K562 (cell line): ENCODE measurements around the gene FMN1. TPM values are rescaled to one million over a fixed set of nuclear protein-coding genes. Genes with fewer than 3 reads are reported as not detected.

Source experiments
- ATAC-seq: fragments of 200-7000 bp; cut with Tn5 transposase; 3 replicates; pipeline ENCODE4 v1.9.1; 2020; ENCODE audit warnings: moderate library complexity
- BruUV-seq: library from RNA; stranded (reverse); fragments of 400-500 nt; replicated peaks from 2 replicates; lab custom pipeline; 2021; lab: Mats Ljungman, UMichigan
- CTCF ChIA-PET: fragments of 300-600 bp; formaldehyde crosslinking; extraction: SDS; loops from one replicate; lab custom pipeline; 2021; ENCODE audit warnings: low intra/inter-chr PET ratio; lab: Yijun Ruan, JAX
- POLR2A ChIA-PET: fragments of 300-600, 350-650 bp; sonication (Branson Sonifier 250); formaldehyde crosslinking; extraction: SDS; loops from one replicate; lab custom pipeline; 2021; ENCODE audit warnings: antibody characterized with exemption, inconsistent platforms; lab: Yijun Ruan, JAX
- DNase-seq, 4 experiments: peaks; one replicate each; pipeline versions ENCODE4 v3.0.0 to v3.0.0-alpha.2; 2011 to 2018; ENCODE audit warnings: low spot score in 3 of 4, mixed read lengths in 3 of 4; ENCODE audit errors: extremely low read depth in 1 of 4
- FAIRE-seq: peaks from 2 replicates; lab custom pipeline; 2011; peaks lifted over from hg19 to GRCh38; lab: Jason Lieb, UNC
- H2AFZ ChIP-seq: 2 replicates; pipeline ENCODE4 v1.6.0; 2011; ENCODE audit warnings: low read depth, low read length, control low read depth, inconsistent platforms
- H3K27ac ChIP-seq: fragments of 200-600 bp; 3 replicates; pipeline ENCODE4 v1.8.0; 2011; ENCODE audit warnings: low read depth, mild to moderate bottlenecking, control low read depth, inconsistent platforms, low read length, moderate library complexity, mixed read lengths; ENCODE audit errors: extremely low read depth
- H3K27me3 ChIP-seq, 2 experiments: fragments of 300-600 bp in 1 of 2; 2 replicates in 1 of 2; 3 replicates in 1 of 2; pipeline versions ENCODE4 v1.6.0 to v1.8.0; 2011; ENCODE audit warnings: inconsistent platforms in 2 of 2, low read length in 2 of 2, mild to moderate bottlenecking in 1 of 2, mixed read lengths in 1 of 2, moderate library complexity in 1 of 2; ENCODE audit not compliant: control insufficient read depth in 2 of 2, insufficient read depth in 2 of 2
- H3K36me3 ChIP-seq: fragments of 300-600 bp; 3 replicates; pipeline ENCODE4 v1.8.0; 2011; ENCODE audit warnings: mild to moderate bottlenecking, low read length, inconsistent platforms; ENCODE audit not compliant: control insufficient read depth, insufficient read depth
- H3K4me1 ChIP-seq, 2 experiments: fragments of 200-600 bp in 1 of 2; replicated peaks in 1 of 2; 2 replicates in 1 of 2; 3 replicates in 1 of 2; pipeline versions ENCODE4 v1.5.1 to v1.8.0; 2011; ENCODE audit warnings: inconsistent platforms in 2 of 2, low read length in 2 of 2, mild to moderate bottlenecking in 1 of 2, mixed read lengths in 1 of 2, moderate library complexity in 1 of 2; ENCODE audit not compliant: control insufficient read depth in 2 of 2, insufficient read depth in 2 of 2
- H3K4me2 ChIP-seq: 2 replicates; pipeline ENCODE4 v1.6.1; 2011; ENCODE audit warnings: low read length, control low read depth, inconsistent platforms, mixed read lengths; ENCODE audit not compliant: insufficient read depth
- H3K4me3 ChIP-seq: fragments of 200-600 bp; sonication (generic), shearing (Covaris generic); 2 replicates; pipeline ENCODE4 v1.5.1; 2016; ENCODE audit warnings: control low read depth, inconsistent platforms
- H3K79me2 ChIP-seq: fragments of 200-600 bp; 3 replicates; pipeline ENCODE4 v1.8.0; 2011; ENCODE audit warnings: low read length, inconsistent platforms; ENCODE audit not compliant: control insufficient read depth, insufficient read depth
- H3K9ac ChIP-seq, 2 experiments: 2 replicates each; pipeline versions ENCODE4 v1.6.0 to v1.6.1; 2011; ENCODE audit warnings: low read depth in 2 of 2, low read length in 2 of 2, control low read depth in 1 of 2, inconsistent platforms in 1 of 2, mild to moderate bottlenecking in 1 of 2, mixed read lengths in 1 of 2; ENCODE audit not compliant: insufficient read depth in 1 of 2
- H3K9me1 ChIP-seq: one replicate; pipeline ENCODE4 v1.6.0; 2011; ENCODE audit warnings: inconsistent platforms, mild to moderate bottlenecking, low read length, moderate library complexity; ENCODE audit not compliant: control insufficient read depth, insufficient read depth
- H3K9me3 ChIP-seq: replicated peaks from 2 replicates; pipeline ENCODE4 v1.5.1; 2011; ENCODE audit warnings: low read depth, low read length, inconsistent platforms; ENCODE audit not compliant: control insufficient read depth, insufficient read depth
- H4K20me1 ChIP-seq: replicated peaks from 2 replicates; pipeline ENCODE4 v1.6.1; 2011; ENCODE audit warnings: low read length, inconsistent platforms, mixed read lengths; ENCODE audit not compliant: control insufficient read depth, insufficient read depth
- PCBP2 ChIP-seq: fragments of 200-400 bp; formaldehyde crosslinking; IDR thresholded peaks from 2 replicates; pipeline ENCODE4 v1.6.1; 2018; ENCODE audit warnings: low read length, low read depth, mild to moderate bottlenecking, moderate library complexity; ENCODE audit not compliant: poor library complexity, severe bottlenecking
- POLR2AphosphoS5 ChIP-seq: IDR thresholded peaks from 2 replicates; pipeline ENCODE4 v1.6.1; 2011; ENCODE audit warnings: mild to moderate bottlenecking, low read depth, low read length, moderate library complexity; ENCODE audit not compliant: control insufficient read depth, insufficient read depth
- RHOXF2B ChIP-seq: fragments of 250-450 bp; sonication (Bioruptor Pico); conservative IDR thresholded peaks from 2 replicates; pipeline ENCODE4 v1.5.1; 2021
- SNIP1 ChIP-seq: fragments of 450-650 bp; IDR thresholded peaks from 2 replicates; pipeline ENCODE4 v1.7.1; 2017; ENCODE audit warnings: low read depth, mild to moderate bottlenecking
- WGBS: fragments of 100-300 bp; shearing (Covaris generic); methylation state at CpG from one replicate; pipeline ENCODE4 v1.1.6; 2016; ENCODE audit warnings: low coverage, mixed read lengths; ENCODE audit not compliant: insufficient coverage; ENCODE audit errors: missing lambda C conversion rate; 5-methylcytosine and 5-hydroxymethylcytosine counted together
- in situ Hi-C: fragments of 300-500 bp; cut with MboI; formaldehyde crosslinking; loops from 4 replicates; pipeline ENCODE4 v1.15.0; 2018; ENCODE audit warnings: inconsistent platforms, mixed read lengths
- intact Hi-C: fragments of 100-400 bp; cut with micrococcal nuclease; formaldehyde crosslinking; loops from 2 replicates; pipeline ENCODE4 v1.14.2; 2022
- polyA plus RNA-seq, 8 experiments: library from polyadenylated mRNA; depleted of rRNA in 4 of 8; stranded (reverse) in 5 of 8; unstranded in 3 of 8; fragments of >200 nt; fragmentation: Nextera tagmentation in 2 of 8; fragmentation: Illumina TruSeq in 1 of 8; extraction: Ambion mirVana in 2 of 8; extraction: Trizol in 1 of 8; gene quantifications; 2 replicates each; pipeline versions ENCODE4 v1.2.1 to v1.2.3, GENCODE V29; 2011 to 2014; ENCODE audit warnings: inconsistent platforms in 1 of 8, missing spikeins in 1 of 8
- total RNA-seq, 7 experiments: library from RNA; depleted of rRNA in 6 of 7; stranded (reverse); fragments of >200 nt in 6 of 7; fragmentation: Illumina TruSeq in 2 of 7; extraction: Trizol in 2 of 7; gene quantifications; 2 replicates each; pipeline versions ENCODE4 v1.2.1 to v1.2.3, GENCODE V29; 2011 to 2021; ENCODE audit warnings: low replicate concordance in 1 of 7
- TF ChIP-seq, protein P1 (sequence below): sonication (generic); formaldehyde crosslinking; IDR thresholded peaks from 2 replicates; pipeline ENCODE4 v1.4.0; 2020; ENCODE audit warnings: mild to moderate bottlenecking, missing genetic modification reagents

Gene FMN1
- total and polyA plus RNA-seq, 9 of the 15 experiments (the other 6 are each of a cell fraction or from before 2014, with no cell fraction given), result 0.03 to 0.07 (median 0.04) TPM; not detected in 6

DNA sequence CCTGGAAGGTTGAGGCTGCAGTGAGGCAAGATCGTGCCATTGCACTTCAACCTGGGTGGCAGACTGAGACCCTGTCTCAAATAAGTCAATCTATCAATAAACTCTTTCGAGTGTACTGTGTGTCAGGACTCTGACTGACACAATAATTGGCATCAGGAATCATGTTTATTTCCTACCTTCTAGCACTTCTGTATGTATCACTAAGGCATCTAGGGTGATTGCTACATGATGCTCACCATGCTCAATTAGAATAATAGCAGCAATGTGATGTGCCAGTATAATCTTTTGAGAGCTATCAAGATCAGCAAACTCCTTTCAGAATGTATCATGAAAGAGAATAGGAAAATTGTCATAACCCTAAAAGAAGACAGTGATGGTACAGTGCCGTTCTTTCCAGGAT lies 95.3 kb downstream of the FMN1 start:
- H3K9me1 ChIP-seq, result no peaks in the 10 kb centered on the region
- FAIRE-seq, result no peak
- no peaks in the 10 kb centered on the region for H3K27me3 ChIP-seq
- H3K27ac ChIP-seq, result no peak overlapping the region
- H3K36me3 ChIP-seq, result no peaks in the 10 kb centered on the region
- no peaks in the 10 kb centered on the region for H4K20me1 ChIP-seq
- no peak for DNase-seq
- no peaks in the 10 kb centered on the region for H3K4me1 ChIP-seq
- 2% methylated on average over 3 of the region's 3 CpGs for WGBS
- in situ Hi-C loops, result no loop called here
- no peak overlapping the region for H3K9ac ChIP-seq
- no peaks in the 10 kb centered on the region for H3K9me3 ChIP-seq
- ChIA-PET POLR2A (no interaction called here), CTCF (no interaction called here)
- no TSS peak for BruUV-seq
- H3K4me2 ChIP-seq, result no peak overlapping the region
- no peak for ATAC-seq
- no peak for TF ChIP-seq POLR2AphosphoS5
- no peak overlapping the region for H2AFZ ChIP-seq
- no peak overlapping the region for H3K4me3 ChIP-seq
- no peaks in the 10 kb centered on the region for H3K79me2 ChIP-seq
- intact Hi-C loops, result no loop called here

DNA sequence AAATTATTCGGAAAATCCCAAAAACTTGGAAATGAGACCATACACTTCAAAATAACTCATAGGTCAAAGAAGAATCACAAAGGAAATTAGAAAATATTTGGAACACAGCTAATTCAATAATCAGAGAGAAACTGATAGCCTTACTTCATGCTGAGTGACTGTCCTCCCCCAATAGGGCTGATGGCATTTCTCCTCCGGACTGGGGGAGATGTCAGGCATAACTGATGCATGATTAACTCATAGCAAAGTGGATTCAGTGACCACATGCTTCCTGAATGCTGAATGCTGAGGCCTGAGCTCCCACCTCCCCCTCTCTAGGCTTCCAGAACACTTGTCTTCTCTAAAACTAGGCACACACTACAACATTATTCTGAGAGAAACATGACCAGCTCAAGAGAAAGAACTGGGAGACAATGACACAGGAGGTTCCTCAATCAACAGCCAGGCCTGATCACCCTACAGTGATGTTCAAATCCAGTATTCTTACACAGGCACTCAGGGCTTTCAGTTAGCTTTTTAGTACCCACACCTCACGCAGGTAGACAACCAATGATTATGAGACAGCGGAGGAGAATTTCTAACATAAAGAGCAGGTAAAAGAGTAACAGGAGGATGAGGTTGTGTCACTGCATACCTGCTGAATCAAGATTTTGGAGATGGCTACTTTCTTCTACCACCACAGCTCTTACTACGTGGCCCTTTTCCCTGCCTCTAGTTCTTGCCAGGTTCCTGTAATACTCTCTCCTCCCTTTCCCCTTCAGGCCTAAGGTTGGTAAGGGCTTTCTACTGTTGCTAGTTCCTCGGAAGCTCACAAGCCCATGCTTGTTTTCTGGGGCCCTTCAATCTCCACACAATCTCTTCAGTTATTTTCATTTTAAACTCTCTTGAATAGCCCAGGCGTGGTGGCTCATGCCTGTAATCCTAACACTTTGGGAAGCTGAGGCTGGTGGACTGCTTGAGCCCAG lies 96.1 kb downstream of the FMN1 start:
- H4K20me1 ChIP-seq, result no peaks in the 10 kb centered on the region
- WGBS, result 0% methylated on average over 7 of the region's 7 CpGs
- CTCF ChIA-PET, result no interaction called here
- no TSS peak for BruUV-seq
- intact Hi-C loops, result no loop called here
- H3K9me1 ChIP-seq, result no peaks in the 10 kb centered on the region
- no peaks in the 10 kb centered on the region for H3K27me3 ChIP-seq
- H3K36me3 ChIP-seq, result no peaks in the 10 kb centered on the region
- no peak for DNase-seq
- H3K79me2 ChIP-seq, result no peaks in the 10 kb centered on the region
- no peak for FAIRE-seq
- in situ Hi-C loops, result no loop called here
- no peak for ATAC-seq
- no peak overlapping the region for H3K27ac ChIP-seq
- H3K9ac ChIP-seq, result no peak overlapping the region
- no peak overlapping the region for H2AFZ ChIP-seq
- H3K4me2 ChIP-seq, result no peak overlapping the region
- no peak overlapping the region for H3K4me3 ChIP-seq
- H3K9me3 ChIP-seq, result no peaks in the 10 kb centered on the region
- POLR2A ChIA-PET, result interaction anchor here (0.8 to 0.9 kb wide), 2 partner anchors 14 to 26 kb away, joined by 3 to 4 read pairs; no protein-coding TSS in a partner anchor
- no peaks in the 10 kb centered on the region for H3K4me1 ChIP-seq
- TF ChIP-seq PCBP2 (no peak), SNIP1 (no peak), RHOXF2B (CRISPR knock-in tag) (no peak)
- TF ChIP-seq, protein P1, sequence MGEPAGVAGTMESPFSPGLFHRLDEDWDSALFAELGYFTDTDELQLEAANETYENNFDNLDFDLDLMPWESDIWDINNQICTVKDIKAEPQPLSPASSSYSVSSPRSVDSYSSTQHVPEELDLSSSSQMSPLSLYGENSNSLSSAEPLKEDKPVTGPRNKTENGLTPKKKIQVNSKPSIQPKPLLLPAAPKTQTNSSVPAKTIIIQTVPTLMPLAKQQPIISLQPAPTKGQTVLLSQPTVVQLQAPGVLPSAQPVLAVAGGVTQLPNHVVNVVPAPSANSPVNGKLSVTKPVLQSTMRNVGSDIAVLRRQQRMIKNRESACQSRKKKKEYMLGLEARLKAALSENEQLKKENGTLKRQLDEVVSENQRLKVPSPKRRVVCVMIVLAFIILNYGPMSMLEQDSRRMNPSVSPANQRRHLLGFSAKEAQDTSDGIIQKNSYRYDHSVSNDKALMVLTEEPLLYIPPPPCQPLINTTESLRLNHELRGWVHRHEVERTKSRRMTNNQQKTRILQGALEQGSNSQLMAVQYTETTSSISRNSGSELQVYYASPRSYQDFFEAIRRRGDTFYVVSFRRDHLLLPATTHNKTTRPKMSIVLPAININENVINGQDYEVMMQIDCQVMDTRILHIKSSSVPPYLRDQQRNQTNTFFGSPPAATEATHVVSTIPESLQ (CRISPR knock-in tag), result no peak
